Activated T-helper 2 cell treated with anti-CD3 and anti-CD28 coated beads, Interferon-gamma antibody, Interleukin-2, Interleukin-4, amounts not matched to agents 10 μg/mL and 5 μg/mL and 100 μg/mL, durations not matched to agents 14 hours and 24 hours and 36 hours (primary cell): Measurements from ENCODE around the gene SIN3B. TPM values are rescaled to one million over a fixed set of nuclear protein-coding genes. Genes with fewer than 3 reads are reported as not detected.

Experiments used
- DNase-seq: peaks from one replicate; pipeline ENCODE4 v3.0.0; 2021; ENCODE audit warnings: low spot score
- H3K27ac Mint-ChIP-seq: one replicate; pipeline ENCODE4 v1.8.0; 2021; ENCODE audit warnings: mixed read lengths
- H3K27me3 Mint-ChIP-seq: one replicate; pipeline ENCODE4 v1.8.0; 2021; ENCODE audit warnings: low read depth, mixed read lengths
- H3K36me3 Mint-ChIP-seq: one replicate; pipeline ENCODE4 v1.8.0; 2021; ENCODE audit warnings: low read depth, mixed read lengths
- H3K4me1 Mint-ChIP-seq: one replicate; pipeline ENCODE4 v1.8.0; 2021; ENCODE audit warnings: low read depth, mixed read lengths
- H3K4me3 Mint-ChIP-seq: one replicate; pipeline ENCODE4 v1.8.0; 2021; ENCODE audit warnings: low read depth, mild to moderate bottlenecking, moderate library complexity, mixed read lengths
- H3K9me3 Mint-ChIP-seq: one replicate; pipeline ENCODE4 v1.8.0; 2021; ENCODE audit warnings: mixed read lengths
- intact Hi-C: fragments of 100-400 bp; cut with micrococcal nuclease; formaldehyde crosslinking; loops from one replicate; pipeline ENCODE4 v1.15.1; 2023
- total RNA-seq: library from RNA; stranded (reverse); gene quantifications from 2 replicates; pipeline ENCODE4 v1.2.3, GENCODE V29; 2022

SIN3B gene
- total RNA-seq, 1 donor from 2014 or later = 40.5 TPM

GRCh38 chr19:16897856-16898161, 68.6 kb downstream of the SIN3B start:
- no peaks in the 10 kb centered on the region for H3K9me3 Mint-ChIP-seq
- intact Hi-C loops = loop anchor here (2.0 to 5.0 kb wide), 2 partner anchors 71 to 127 kb away; partner anchors contain the start of gene SIN3B
- peak overlapping the region; percentile 68 for H3K4me3 Mint-ChIP-seq
- peaks cover 24% of the 10 kb centered on the region for H3K27me3 Mint-ChIP-seq
- H3K36me3 Mint-ChIP-seq = no peaks in the 10 kb centered on the region
- no peak for DNase-seq
- H3K4me1 Mint-ChIP-seq = peaks cover 21% of the 10 kb centered on the region
- H3K27ac Mint-ChIP-seq = no peak overlapping the region

GRCh38 chr19:16898361-16899015, 69.3 kb downstream of the SIN3B start:
- no peaks in the 10 kb centered on the region for H3K9me3 Mint-ChIP-seq
- H3K27ac Mint-ChIP-seq = no peak overlapping the region
- H3K4me1 Mint-ChIP-seq = peaks cover 18% of the 10 kb centered on the region
- intact Hi-C loops = loop anchor here (2.0 to 5.0 kb wide), 2 partner anchors 71 to 128 kb away; partner anchors contain the start of gene SIN3B
- no peak for DNase-seq
- H3K27me3 Mint-ChIP-seq = peaks cover 24% of the 10 kb centered on the region
- H3K4me3 Mint-ChIP-seq = peak overlapping the region; percentile 68
- H3K36me3 Mint-ChIP-seq = no peaks in the 10 kb centered on the region

- Mint-ChIP-seq H3K27me3 (peaks cover 21% of the 10 kb centered on the region), H3K27ac (no peak overlapping the region), H3K36me3 (no peaks in the 10 kb centered on the region), H3K4me3 (no peak overlapping the region), H3K9me3 (no peaks in the 10 kb centered on the region), H3K4me1 (peaks cover 15% of the 10 kb centered on the region)
- peak; percentile 27 for DNase-seq
- intact Hi-C loops = loop anchor here (2.0 to 5.0 kb wide), 2 partner anchors 72 to 129 kb away; partner anchors contain the start of gene SIN3B
Measured at GRCh38 chr19:16899566-16900075, 70.4 kb downstream of the SIN3B start.

GRCh38 chr19:16901491-16902175, 72.4 kb downstream of the SIN3B start:
- H3K27ac Mint-ChIP-seq = no peak overlapping the region
- intact Hi-C loops = no loop called here

GRCh38 chr19:16902545-16902944, 73.3 kb downstream of the SIN3B start:
- H3K4me3 Mint-ChIP-seq = no peak overlapping the region
- H3K4me1 Mint-ChIP-seq = peaks cover 13% of the 10 kb centered on the region
- H3K36me3 Mint-ChIP-seq = no peaks in the 10 kb centered on the region
- intact Hi-C loops = no loop called here
- peaks cover 11% of the 10 kb centered on the region for H3K27me3 Mint-ChIP-seq
- H3K9me3 Mint-ChIP-seq = no peaks in the 10 kb centered on the region
- DNase-seq = no peak
- H3K27ac Mint-ChIP-seq = no peak overlapping the region

More at GRCh38 chr19:16901491-16902175, 72.4 kb downstream of the SIN3B start:
- no peaks in the 10 kb centered on the region for H3K9me3 Mint-ChIP-seq
- peaks cover 11% of the 10 kb centered on the region for H3K27me3 Mint-ChIP-seq
- no peak for DNase-seq
- H3K36me3 Mint-ChIP-seq = no peaks in the 10 kb centered on the region
- H3K4me3 Mint-ChIP-seq = no peak overlapping the region
- peaks cover 13% of the 10 kb centered on the region for H3K4me1 Mint-ChIP-seq

- H3K4me1 Mint-ChIP-seq = peaks cover 12% of the 10 kb centered on the region
- H3K4me3 Mint-ChIP-seq = no peak overlapping the region
- intact Hi-C loops = no loop called here
- no peak overlapping the region for H3K27ac Mint-ChIP-seq
- no peaks in the 10 kb centered on the region for H3K9me3 Mint-ChIP-seq
- DNase-seq = no peak
- H3K36me3 Mint-ChIP-seq = no peaks in the 10 kb centered on the region
- H3K27me3 Mint-ChIP-seq = peaks cover 8% of the 10 kb centered on the region
Measured at GRCh38 chr19:16903347-16903746, 74.1 kb downstream of the SIN3B start.

- Mint-ChIP-seq H3K9me3 (no peaks in the 10 kb centered on the region), H3K27ac (no peak overlapping the region), H3K36me3 (no peaks in the 10 kb centered on the region), H3K4me1 (peaks cover 5% of the 10 kb centered on the region), H3K4me3 (no peak overlapping the region), H3K27me3 (peaks cover under 1% of the 10 kb centered on the region)
- intact Hi-C loops = no loop called here
- no peak for DNase-seq
Measured at GRCh38 chr19:16904599-16904998, 75.4 kb downstream of the SIN3B start.

GRCh38 chr19:16908759-16909158, 79.6 kb downstream of the SIN3B start:
- H3K4me3 Mint-ChIP-seq = no peak overlapping the region
- peaks cover 17% of the 10 kb centered on the region for H3K9me3 Mint-ChIP-seq
- H3K27me3 Mint-ChIP-seq = no peaks in the 10 kb centered on the region
- no peak overlapping the region for H3K27ac Mint-ChIP-seq
- intact Hi-C loops = no loop called here
- peaks cover 2% of the 10 kb centered on the region for H3K36me3 Mint-ChIP-seq
- DNase-seq = no peak
- no peaks in the 10 kb centered on the region for H3K4me1 Mint-ChIP-seq

GRCh38 chr19:16911046-16911445, 81.8 kb downstream of the SIN3B start:
- H3K4me1 Mint-ChIP-seq = no peaks in the 10 kb centered on the region

GRCh38 chr19:16912780-16913179, 83.6 kb downstream of the SIN3B start:
- Mint-ChIP-seq H3K27me3 (no peaks in the 10 kb centered on the region), H3K4me1 (no peaks in the 10 kb centered on the region), H3K9me3 (peaks cover 17% of the 10 kb centered on the region), H3K4me3 (no peak overlapping the region), H3K27ac (no peak overlapping the region), H3K36me3 (peaks cover 2% of the 10 kb centered on the region)
- intact Hi-C loops = no loop called here
- DNase-seq = no peak

More at GRCh38 chr19:16911046-16911445, 81.8 kb downstream of the SIN3B start:
- H3K27ac Mint-ChIP-seq = no peak overlapping the region
- H3K36me3 Mint-ChIP-seq = peaks cover 2% of the 10 kb centered on the region
- no peak for DNase-seq
- intact Hi-C loops = no loop called here
- H3K9me3 Mint-ChIP-seq = peaks cover 17% of the 10 kb centered on the region
- no peak overlapping the region for H3K4me3 Mint-ChIP-seq
- H3K27me3 Mint-ChIP-seq = no peaks in the 10 kb centered on the region

GRCh38 chr19:16914421-16914820, 85.2 kb downstream of the SIN3B start:
- intact Hi-C loops = no loop called here
- H3K36me3 Mint-ChIP-seq = peaks cover 2% of the 10 kb centered on the region

GRCh38 chr19:16915135-16915534, 85.9 kb downstream of the SIN3B start:
- Mint-ChIP-seq H3K36me3 (peaks cover 2% of the 10 kb centered on the region), H3K9me3 (peaks cover 17% of the 10 kb centered on the region), H3K27ac (no peak overlapping the region), H3K4me1 (no peaks in the 10 kb centered on the region), H3K27me3 (no peaks in the 10 kb centered on the region), H3K4me3 (no peak overlapping the region)
- DNase-seq = no peak
- intact Hi-C loops = no loop called here

More at GRCh38 chr19:16914421-16914820, 85.2 kb downstream of the SIN3B start:
- Mint-ChIP-seq H3K4me1 (no peaks in the 10 kb centered on the region), H3K27me3 (no peaks in the 10 kb centered on the region), H3K4me3 (no peak overlapping the region), H3K9me3 (peaks cover 17% of the 10 kb centered on the region), H3K27ac (no peak overlapping the region)
- DNase-seq = no peak

GRCh38 chr19:16915734-16916133, 86.5 kb downstream of the SIN3B start:
- H3K36me3 Mint-ChIP-seq = peaks cover 2% of the 10 kb centered on the region
- no peaks in the 10 kb centered on the region for H3K4me1 Mint-ChIP-seq
- H3K9me3 Mint-ChIP-seq = peaks cover 17% of the 10 kb centered on the region
- H3K27ac Mint-ChIP-seq = no peak overlapping the region
- DNase-seq = no peak
- no peaks in the 10 kb centered on the region for H3K27me3 Mint-ChIP-seq
- intact Hi-C loops = no loop called here
- H3K4me3 Mint-ChIP-seq = no peak overlapping the region
